Gastrocnemius medialis (tissue), 4 donors: Measurements from ENCODE around the gene ALKBH4. TPM values are rescaled to one million over a fixed set of nuclear protein-coding genes. Genes with fewer than 3 reads are reported as not detected.

Source experiments
- ATAC-seq, 2 donors: fragments of 150-250 bp; one replicate each; pipeline ENCODE4 v1.9.1; 2016
- DNase-seq, 2 donors: peaks; one replicate each; pipeline ENCODE4 v3.0.0-alpha.2; 2019
- H3K27ac ChIP-seq, 4 donors: fragments of 200-600 bp; sonication (generic); 1 replicate in 1 of 4; 2 replicates in 3 of 4; pipeline ENCODE4 v1.5.1; 2016 to 2018; ENCODE audit warnings: mild to moderate bottlenecking in 2 of 4, moderate library complexity in 1 of 4
- H3K27me3 ChIP-seq, 3 donors: fragments of 200-600 bp; sonication (generic) in 2 of 3; 1 replicate in 1 of 3; 2 replicates in 2 of 3; pipeline versions ENCODE4 v1.5.1 to v1.6.0; 2016 to 2019; ENCODE audit warnings: mild to moderate bottlenecking in 1 of 3, moderate library complexity in 1 of 3
- H3K36me3 ChIP-seq, 2 donors: fragments of 200-600 bp; sonication (generic) in 1 of 2; one replicate each; pipeline ENCODE4 v1.5.1; 2017 to 2018
- H3K4me1 ChIP-seq, 2 donors: fragments of 200-600 bp; sonication (generic) in 1 of 2; one replicate each; pipeline ENCODE4 v1.5.1; 2016 to 2017; ENCODE audit warnings: mild to moderate bottlenecking in 2 of 2
- H3K4me3 ChIP-seq, 4 donors: fragments of 200-600 bp; sonication (generic) in 3 of 4; 1 replicate in 1 of 4; 2 replicates in 3 of 4; pipeline ENCODE4 v1.5.1; 2016 to 2019; ENCODE audit warnings: mild to moderate bottlenecking in 2 of 4
- H3K9me3 ChIP-seq, 3 donors: fragments of 200-600 bp; sonication (generic) in 2 of 3; 1 replicate in 1 of 3; 2 replicates in 2 of 3; pipeline ENCODE4 v1.5.1; 2016 to 2019
- POLR2A ChIP-seq, 2 donors: fragments of 450-650 bp; IDR thresholded peaks; one replicate each; pipeline ENCODE4 v1.6.1; 2017; ENCODE audit warnings: antibody characterized with exemption in 2 of 2, mild to moderate bottlenecking in 2 of 2, moderate library complexity in 2 of 2
- in situ Hi-C, 4 donors: fragments of 200-750 bp; cut with MboI; loops; one replicate each; pipeline versions ENCODE4 v1.15.0 to v1.8.0; 2017; ENCODE audit warnings: low sequenced_read_pairs in 4 of 4
- intact Hi-C: fragments of 100-400 bp; cut with DNase I; formaldehyde crosslinking; loops from one replicate; pipeline ENCODE4 v1.15.1; 2023; ENCODE audit warnings: low total_unique reads
- total RNA-seq, 4 donors: library from RNA; depleted of rRNA; stranded (reverse); fragments of >200 nt; gene quantifications; one replicate each; pipeline versions ENCODE4 v1.1.0 to v1.2.3, GENCODE V29; 2016
- TF ChIP-seq, protein P1 (sequence below), 5 experiments: fragments of 450-650 bp in 3 of 5; fragments of 200-600 bp in 2 of 5; sonication (generic) in 2 of 5; IDR thresholded peaks in 4 of 5; conservative IDR thresholded peaks in 1 of 5; 1 replicate in 4 of 5; 2 replicates in 1 of 5; pipeline ENCODE4 v1.5.1; 2016 to 2019; ENCODE audit warnings: antibody characterized with exemption in 5 of 5, mild to moderate bottlenecking in 3 of 5, moderate library complexity in 3 of 5

The ALKBH4 gene
- total RNA-seq, 4 donors from 2014 or later: 8.7 to 15.1 (median 10.9) TPM

GRCh38 chr7:102421706-102422240 lies 42.9 kb downstream of the ALKBH4 start:
- ATAC-seq: no peak

GRCh38 chr7:102418592-102418991 lies 46.1 kb downstream of the ALKBH4 start:
- Histone ChIP-seq H3K36me3 (peaks cover 0 to 36% of the 10 kb centered on the region in 2 donors), H3K27ac (no peak overlapping the region), H3K9me3 (no peaks in the 10 kb centered on the region), H3K4me1 (no peaks in the 10 kb centered on the region), H3K4me3 (no peak overlapping the region), H3K27me3 (no peaks in the 10 kb centered on the region)
- in situ Hi-C loops (no loop called here), intact Hi-C loops (no loop called here)
- TF ChIP-seq, protein P1, sequence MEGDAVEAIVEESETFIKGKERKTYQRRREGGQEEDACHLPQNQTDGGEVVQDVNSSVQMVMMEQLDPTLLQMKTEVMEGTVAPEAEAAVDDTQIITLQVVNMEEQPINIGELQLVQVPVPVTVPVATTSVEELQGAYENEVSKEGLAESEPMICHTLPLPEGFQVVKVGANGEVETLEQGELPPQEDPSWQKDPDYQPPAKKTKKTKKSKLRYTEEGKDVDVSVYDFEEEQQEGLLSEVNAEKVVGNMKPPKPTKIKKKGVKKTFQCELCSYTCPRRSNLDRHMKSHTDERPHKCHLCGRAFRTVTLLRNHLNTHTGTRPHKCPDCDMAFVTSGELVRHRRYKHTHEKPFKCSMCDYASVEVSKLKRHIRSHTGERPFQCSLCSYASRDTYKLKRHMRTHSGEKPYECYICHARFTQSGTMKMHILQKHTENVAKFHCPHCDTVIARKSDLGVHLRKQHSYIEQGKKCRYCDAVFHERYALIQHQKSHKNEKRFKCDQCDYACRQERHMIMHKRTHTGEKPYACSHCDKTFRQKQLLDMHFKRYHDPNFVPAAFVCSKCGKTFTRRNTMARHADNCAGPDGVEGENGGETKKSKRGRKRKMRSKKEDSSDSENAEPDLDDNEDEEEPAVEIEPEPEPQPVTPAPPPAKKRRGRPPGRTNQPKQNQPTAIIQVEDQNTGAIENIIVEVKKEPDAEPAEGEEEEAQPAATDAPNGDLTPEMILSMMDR (IDR thresholded peaks at IDR 0.05 in 4 of 5, conservative IDR thresholded peaks at IDR 0.05 in 1 of 5): no peak
- no peak for TF ChIP-seq POLR2A (IDR thresholded peaks at IDR 0.05)
- DNase-seq (no peak), ATAC-seq (no peak)

More at GRCh38 chr7:102421706-102422240, 42.9 kb downstream of the ALKBH4 start:
- TF ChIP-seq POLR2A (IDR thresholded peaks at IDR 0.05): no peak
- TF ChIP-seq, protein P1 (IDR thresholded peaks at IDR 0.05 in 4 of 5, conservative IDR thresholded peaks at IDR 0.05 in 1 of 5): no peak
- Histone ChIP-seq H3K9me3 (no peaks in the 10 kb centered on the region), H3K36me3 (peaks cover 0 to 33% of the 10 kb centered on the region in 2 donors), H3K4me3 (no peak overlapping the region), H3K27me3 (no peaks in the 10 kb centered on the region), H3K4me1 (no peaks in the 10 kb centered on the region), H3K27ac (no peak overlapping the region)
- intact Hi-C loops: no loop called here
- in situ Hi-C loops: no loop called here
- no peak for DNase-seq

- intact Hi-C loops (no loop called here), in situ Hi-C loops (no loop called here)
- ATAC-seq (no peak), DNase-seq (no peak)
- Histone ChIP-seq H3K27ac (no peak overlapping the region), H3K27me3 (no peaks in the 10 kb centered on the region), H3K4me1 (peaks cover 10 to 11% of the 10 kb centered on the region in 2 donors), H3K9me3 (no peaks in the 10 kb centered on the region), H3K4me3 (no peak overlapping the region), H3K36me3 (peaks cover 0 to 32% of the 10 kb centered on the region in 2 donors)
- no peak for TF ChIP-seq POLR2A (IDR thresholded peaks at IDR 0.05)
- TF ChIP-seq, protein P1 (IDR thresholded peaks at IDR 0.05 in 4 of 5, conservative IDR thresholded peaks at IDR 0.05 in 1 of 5): no peak
Measured at GRCh38 chr7:102417105-102417504, 47.6 kb downstream of the ALKBH4 start.

DNA sequence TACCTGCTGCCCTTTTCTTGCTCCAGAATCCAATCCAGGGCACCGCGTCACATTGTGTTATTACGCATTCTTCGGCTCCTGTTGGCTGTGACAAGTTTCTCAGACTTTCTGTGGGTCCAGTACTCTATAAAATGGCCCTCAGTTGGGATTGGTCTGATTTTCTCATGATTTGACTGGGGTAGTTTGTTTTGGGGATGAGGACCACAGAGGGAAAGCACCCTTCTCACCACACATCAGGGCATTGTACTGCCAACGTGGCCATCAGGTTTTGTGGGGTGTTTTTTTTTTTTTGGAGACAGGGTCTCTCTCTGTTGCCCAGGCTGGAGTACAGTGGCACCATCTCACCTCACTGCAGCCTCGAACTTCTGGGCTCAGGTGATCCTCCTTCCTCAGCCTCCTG lies 48.3 kb downstream of the ALKBH4 start:
- TF ChIP-seq, protein P1 (IDR thresholded peaks at IDR 0.05 in 4 of 5, conservative IDR thresholded peaks at IDR 0.05 in 1 of 5): no peak
- TF ChIP-seq POLR2A (IDR thresholded peaks at IDR 0.05): no peak
- in situ Hi-C loops: no loop called here
- peaks cover 0 to 29% of the 10 kb centered on the region in 2 donors for H3K36me3 ChIP-seq

More for the DNA sequence above, 48.3 kb downstream of the ALKBH4 start:
- DNase-seq (no peak), ATAC-seq (no peak)
- Histone ChIP-seq H3K27ac (no peak overlapping the region), H3K4me1 (peaks cover 10 to 11% of the 10 kb centered on the region in 2 donors), H3K9me3 (no peaks in the 10 kb centered on the region), H3K27me3 (no peaks in the 10 kb centered on the region), H3K4me3 (no peak overlapping the region)
- intact Hi-C loops: no loop called here
